GM12865 (cell line): ENCODE data around the gene SLC4A11.

ENCODE experiments used
- DNase-seq: peaks from one replicate; pipeline ENCODE4 v3.0.0; 2010; ENCODE audit warnings: low read depth
- H3K4me3 ChIP-seq: 2 replicates; pipeline ENCODE4 v1.5.1; 2011; ENCODE audit warnings: mild to moderate bottlenecking, low read depth, low read length, control low read depth
- CTCF ChIP-seq: IDR thresholded peaks from 2 replicates; pipeline ENCODE4 v1.5.1; 2011; ENCODE audit warnings: low read length, control low read depth, low read depth, inconsistent platforms; ENCODE audit not compliant: insufficient read depth; ENCODE audit errors: missing control alignments

Gene SLC4A11

GRCh38 chr20:3227936-3228749, 10.8 kb downstream of the SLC4A11 start:
- no peak for TF ChIP-seq CTCF
- no peak overlapping the region for H3K4me3 ChIP-seq
- DNase-seq, result no peak

GRCh38 chr20:3227506-3227905, 11.5 kb downstream of the SLC4A11 start:
- no peak for TF ChIP-seq CTCF
- no peak for DNase-seq
- H3K4me3 ChIP-seq, result no peak overlapping the region

GRCh38 chr20:3226864-3227263, 12.1 kb downstream of the SLC4A11 start:
- no peak for DNase-seq
- TF ChIP-seq CTCF, result no peak
- no peak overlapping the region for H3K4me3 ChIP-seq

GRCh38 chr20:3226093-3226492, 12.9 kb downstream of the SLC4A11 start:
- DNase-seq, result no peak
- no peak overlapping the region for H3K4me3 ChIP-seq
- TF ChIP-seq CTCF, result no peak

GRCh38 chr20:3224681-3225421, 14.1 kb downstream of the SLC4A11 start:
- H3K4me3 ChIP-seq, result no peak overlapping the region
- DNase-seq, result no peak
- TF ChIP-seq CTCF, result no peak

GRCh38 chr20:3223994-3224680, 14.9 kb downstream of the SLC4A11 start:
- TF ChIP-seq CTCF, result no peak
- no peak for DNase-seq
- H3K4me3 ChIP-seq, result no peak overlapping the region
